Activated T-cell treated with anti-CD3 and anti-CD28 coated beads, Interleukin-2, amount 50 U/mL, for 72 hours (primary cell): ENCODE measurements around the gene ERC2. TPM values are rescaled to one million over a fixed set of nuclear protein-coding genes. Genes with fewer than 3 reads are reported as not detected.

Experiments
- ATAC-seq, 2 donors: fragments of 150-1000 bp; cut with Tn5 transposase; replicated peaks in 1 of 2; 2 replicates each; pipeline ENCODE4 v1.10.0; 2021; ENCODE audit warnings: moderate library complexity in 2 of 2, mild to moderate bottlenecking in 1 of 2
- DNase-seq, 2 donors: peaks; one replicate each; pipeline ENCODE4 v3.0.0; 2021 to 2022; ENCODE audit warnings: mixed read lengths in 1 of 2
- H3K27ac Mint-ChIP-seq: one replicate; pipeline ENCODE4 v1.8.0; 2022; ENCODE audit warnings: mild to moderate bottlenecking, moderate library complexity, mixed read lengths
- H3K27me3 Mint-ChIP-seq: one replicate; pipeline ENCODE4 v1.8.0; 2022; ENCODE audit warnings: low read depth, mixed read lengths
- H3K36me3 Mint-ChIP-seq, 2 donors: one replicate each; pipeline ENCODE4 v1.8.0; 2022; ENCODE audit warnings: mixed read lengths in 2 of 2, mild to moderate bottlenecking in 1 of 2; ENCODE audit not compliant: insufficient read depth in 2 of 2
- H3K4me1 Mint-ChIP-seq: one replicate; pipeline ENCODE4 v1.8.0; 2022; ENCODE audit warnings: low read depth, mixed read lengths
- H3K4me3 Mint-ChIP-seq, 2 donors: one replicate each; pipeline ENCODE4 v1.8.0; 2022; ENCODE audit warnings: mild to moderate bottlenecking in 2 of 2, mixed read lengths in 2 of 2, moderate library complexity in 2 of 2
- H3K9me3 Mint-ChIP-seq, 2 donors: one replicate each; pipeline ENCODE4 v1.8.0; 2022; ENCODE audit warnings: mixed read lengths in 2 of 2
- total RNA-seq, 2 donors: library from RNA; stranded (reverse); gene quantifications; one replicate each; pipeline ENCODE4 v1.2.3, GENCODE V29; 2022

Gene ERC2
- total RNA-seq, 2 donors from 2014 or later = 0.19 to 0.35 TPM

DNA sequence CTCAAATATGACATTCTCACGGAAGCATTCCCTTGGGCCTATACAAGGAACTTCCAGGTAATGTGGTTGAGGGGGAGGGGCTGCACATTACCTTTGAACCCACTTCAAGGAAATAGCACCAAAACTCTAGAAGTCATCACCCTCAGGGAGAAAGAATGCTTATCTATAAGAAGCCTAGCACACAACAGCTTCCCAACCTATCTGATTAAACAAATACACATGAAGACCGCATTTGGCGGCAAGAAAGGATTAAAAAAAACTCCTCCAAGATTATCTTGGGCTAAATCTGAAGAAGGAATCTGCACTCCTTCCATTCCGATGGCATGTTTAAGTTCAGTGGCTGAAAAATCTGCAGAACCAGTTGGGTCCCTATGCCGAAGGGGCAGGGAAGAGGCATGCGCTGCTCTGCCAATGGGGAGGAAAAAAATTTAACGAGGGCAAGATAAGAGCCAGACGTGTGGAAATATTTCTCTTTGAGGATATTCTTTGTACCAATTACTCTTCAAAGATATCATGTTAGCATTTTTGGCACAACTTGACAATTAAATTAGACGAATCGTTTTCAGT is 899.2 kb downstream of the ERC2 start:
- ATAC-seq = no peak
- Mint-ChIP-seq H3K27me3 (no peaks in the 10 kb centered on the region), H3K9me3 (peaks cover 0 to 3% of the 10 kb centered on the region in 2 donors), H3K4me3 (no peak overlapping the region), H3K4me1 (no peaks in the 10 kb centered on the region), H3K36me3 (no peaks in the 10 kb centered on the region), H3K27ac (no peak overlapping the region)
- DNase-seq = no peak

DNA sequence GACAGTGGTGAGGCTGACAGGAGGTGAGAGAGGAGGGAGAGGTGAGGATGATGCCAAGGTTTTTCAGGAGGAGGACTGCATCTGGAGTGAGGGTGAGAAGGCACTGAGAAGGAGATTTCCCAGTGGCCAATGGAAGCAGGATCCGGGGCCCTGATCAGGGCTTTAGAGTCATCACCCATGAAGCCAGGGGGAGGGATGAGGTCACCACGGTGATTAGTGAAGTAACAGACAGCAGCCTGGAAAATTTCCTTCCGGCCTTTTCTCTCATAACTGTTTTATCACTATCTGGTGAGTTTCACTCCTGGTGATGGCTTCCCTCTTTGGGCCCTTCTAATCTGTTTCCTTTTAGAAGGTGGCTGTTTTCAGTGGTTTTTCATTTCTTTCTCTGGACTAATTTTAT is 900.7 kb downstream of the ERC2 start:
- ATAC-seq (no peak), DNase-seq (no peak)
- H3K4me1 Mint-ChIP-seq = no peaks in the 10 kb centered on the region
- H3K4me3 Mint-ChIP-seq = no peak overlapping the region
- peaks cover 0 to 3% of the 10 kb centered on the region in 2 donors for H3K9me3 Mint-ChIP-seq
- no peak overlapping the region for H3K27ac Mint-ChIP-seq
- H3K36me3 Mint-ChIP-seq = no peaks in the 10 kb centered on the region
- H3K27me3 Mint-ChIP-seq = no peaks in the 10 kb centered on the region

DNA sequence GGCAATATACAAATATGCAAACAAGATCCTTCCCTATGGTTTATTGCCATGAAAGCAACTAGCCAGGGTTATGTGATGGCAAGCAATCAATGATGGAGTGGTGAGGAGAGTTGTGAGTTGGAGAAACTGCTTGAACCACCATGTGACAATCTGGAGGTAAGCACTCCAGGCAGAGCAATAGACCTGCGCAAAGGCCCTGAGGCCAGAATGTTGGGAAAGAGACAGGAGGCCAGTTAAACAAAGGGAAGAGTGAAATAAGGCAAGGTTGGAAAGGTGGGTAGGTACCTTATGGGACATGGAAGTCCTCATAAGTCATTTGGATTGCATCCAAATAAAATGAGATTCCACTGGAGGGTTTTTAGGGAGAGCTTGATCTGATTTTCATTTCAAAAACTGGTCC is 901.1 kb downstream of the ERC2 start:
- DNase-seq (no peak), ATAC-seq (no peak)
- H3K4me3 Mint-ChIP-seq = no peak overlapping the region
- no peaks in the 10 kb centered on the region for H3K27me3 Mint-ChIP-seq
- H3K9me3 Mint-ChIP-seq = peaks cover 0 to 3% of the 10 kb centered on the region in 2 donors
- H3K36me3 Mint-ChIP-seq = no peaks in the 10 kb centered on the region
- H3K27ac Mint-ChIP-seq = no peak overlapping the region
- no peaks in the 10 kb centered on the region for H3K4me1 Mint-ChIP-seq

DNA sequence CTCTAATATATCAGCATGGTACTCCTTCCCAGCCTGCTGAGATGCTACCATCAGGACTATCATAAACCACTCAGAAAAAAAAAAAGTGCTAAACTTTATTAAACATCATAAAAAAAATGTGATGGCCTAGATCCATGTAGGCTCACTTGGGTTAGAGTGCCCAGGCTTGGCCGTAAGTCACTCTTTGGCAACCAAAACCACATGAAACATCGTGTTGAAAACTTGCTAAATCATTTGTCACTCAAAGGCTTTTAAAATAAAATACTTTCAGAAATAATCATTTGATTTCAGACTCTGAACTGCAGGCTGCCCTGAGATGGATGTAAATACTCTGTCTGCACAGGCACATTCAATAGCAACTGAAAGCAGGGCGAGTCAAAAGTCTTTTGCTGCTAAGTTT is 902.7 kb downstream of the ERC2 start:
- Mint-ChIP-seq H3K27me3 (no peaks in the 10 kb centered on the region), H3K36me3 (no peaks in the 10 kb centered on the region), H3K27ac (no peak overlapping the region), H3K4me1 (no peaks in the 10 kb centered on the region), H3K4me3 (no peak overlapping the region), H3K9me3 (peaks cover 0 to 3% of the 10 kb centered on the region in 2 donors)
- ATAC-seq (no peak), DNase-seq (no peak)

DNA sequence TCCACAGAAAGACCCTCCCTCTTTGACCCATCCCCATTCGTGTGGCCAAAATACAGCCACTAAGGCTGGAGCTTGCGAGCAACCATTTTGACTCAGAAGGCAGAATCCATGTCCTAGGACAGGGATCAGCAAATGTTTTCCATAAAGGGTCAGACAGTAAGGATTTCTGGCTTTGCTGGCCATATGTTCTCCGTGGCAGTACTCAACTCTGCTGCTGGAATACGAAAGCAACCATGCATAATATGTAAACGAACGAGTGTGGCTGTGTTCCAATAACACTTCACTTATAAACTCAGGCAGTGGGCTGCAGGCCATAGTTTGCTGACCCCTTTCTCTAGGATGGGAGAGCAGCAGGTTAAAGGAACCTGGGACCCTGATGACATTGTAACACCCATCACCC is 903.5 kb downstream of the ERC2 start:
- no peaks in the 10 kb centered on the region for H3K4me1 Mint-ChIP-seq
- ATAC-seq = no peak
- H3K4me3 Mint-ChIP-seq = no peak overlapping the region

DNA sequence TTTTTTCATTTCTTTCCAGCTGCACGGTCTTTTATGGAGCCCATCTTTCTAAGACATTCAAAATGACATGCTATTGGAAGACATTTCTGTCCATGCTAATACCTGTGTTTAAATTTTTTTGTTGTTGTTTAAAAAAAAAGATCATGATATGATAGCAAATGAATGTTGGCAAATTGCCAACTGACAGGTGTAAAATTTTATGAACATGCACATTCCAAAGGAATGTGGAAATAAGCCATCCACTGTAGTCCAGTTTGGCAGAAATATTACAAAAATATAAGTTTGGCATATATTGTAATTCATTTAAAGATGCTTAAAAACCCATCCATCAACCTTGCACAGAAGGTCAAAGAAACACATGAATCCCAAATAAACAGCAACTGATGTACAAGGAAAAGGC is 905.6 kb downstream of the ERC2 start:
- H3K9me3 Mint-ChIP-seq = peaks cover 0 to 2% of the 10 kb centered on the region in 2 donors
- no peaks in the 10 kb centered on the region for H3K4me1 Mint-ChIP-seq
- ATAC-seq = no peak
- H3K4me3 Mint-ChIP-seq = no peak overlapping the region
- H3K27ac Mint-ChIP-seq = no peak overlapping the region
- no peaks in the 10 kb centered on the region for H3K36me3 Mint-ChIP-seq
- no peaks in the 10 kb centered on the region for H3K27me3 Mint-ChIP-seq
- DNase-seq = no peak

More for the DNA sequence above, 903.5 kb downstream of the ERC2 start:
- Mint-ChIP-seq H3K27ac (no peak overlapping the region), H3K36me3 (no peaks in the 10 kb centered on the region), H3K9me3 (peaks cover 0 to 3% of the 10 kb centered on the region in 2 donors), H3K27me3 (no peaks in the 10 kb centered on the region)
- no peak for DNase-seq

DNA sequence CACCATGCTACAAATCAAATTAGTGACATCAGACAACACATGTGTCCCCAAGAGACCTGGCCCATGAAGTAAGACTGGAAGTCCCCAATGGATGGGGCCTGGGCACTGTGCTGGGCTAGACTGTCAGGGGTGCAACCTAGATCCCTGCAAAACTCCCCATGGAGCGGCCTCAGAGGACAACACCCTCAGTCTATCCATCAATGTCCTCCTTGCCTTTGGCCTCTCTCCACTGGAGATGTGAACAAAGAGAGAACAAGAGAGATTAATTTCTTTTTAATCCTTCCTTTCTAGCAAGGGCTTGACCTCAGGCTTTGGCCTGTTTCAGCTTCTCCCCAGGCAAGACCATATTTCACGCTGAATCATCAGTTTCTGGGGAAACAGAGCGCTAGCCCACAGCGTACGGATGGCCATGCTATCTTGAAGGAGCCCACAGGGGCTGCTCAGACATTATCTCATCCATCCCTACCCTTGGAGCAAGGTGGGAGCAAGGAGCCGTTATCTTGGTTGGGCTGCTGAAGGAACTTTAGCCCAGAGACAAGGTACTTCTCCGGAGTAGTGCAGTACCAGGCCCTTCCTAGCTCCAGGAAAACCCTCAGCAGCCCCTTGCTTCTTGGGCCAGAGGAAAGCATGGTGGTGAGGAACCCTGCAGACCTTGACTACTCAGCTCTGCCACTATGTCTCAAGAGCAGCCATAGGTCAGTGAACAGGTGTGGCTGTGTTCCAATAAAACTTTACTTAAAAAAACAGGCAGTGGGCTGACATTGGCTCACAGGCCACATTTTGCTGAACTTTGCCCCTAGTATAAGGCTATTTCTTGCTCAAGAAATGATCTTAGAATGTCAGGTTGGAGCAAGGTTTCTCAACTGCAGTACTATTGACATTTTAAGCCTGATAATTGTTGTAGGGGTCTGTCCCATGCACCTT is 908.5 kb downstream of the ERC2 start:
- DNase-seq (no peak), ATAC-seq (no peak)
- no peaks in the 10 kb centered on the region for H3K9me3 Mint-ChIP-seq
- H3K27ac Mint-ChIP-seq = no peak overlapping the region
- no peaks in the 10 kb centered on the region for H3K36me3 Mint-ChIP-seq
- H3K4me1 Mint-ChIP-seq = no peaks in the 10 kb centered on the region
- H3K4me3 Mint-ChIP-seq = no peak overlapping the region
- H3K27me3 Mint-ChIP-seq = no peaks in the 10 kb centered on the region

DNA sequence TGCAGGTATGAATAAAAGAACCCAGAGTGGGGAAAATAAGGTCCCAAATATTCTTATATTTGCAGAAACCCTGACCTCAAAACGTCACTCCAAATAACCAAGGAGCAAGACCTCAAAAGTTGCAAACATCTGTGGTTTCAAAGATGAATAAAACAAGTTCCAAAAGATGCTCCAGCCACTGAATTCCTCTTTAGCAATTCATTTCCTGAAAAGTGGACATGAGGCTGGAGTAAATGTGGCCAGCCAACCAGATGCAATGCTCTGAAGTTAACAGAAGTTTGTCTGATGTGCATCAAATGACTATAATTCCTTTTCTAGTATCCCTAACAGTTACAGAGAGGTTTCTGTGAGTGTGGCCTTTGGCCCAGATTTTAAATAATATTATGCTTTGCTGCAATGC is 910.0 kb downstream of the ERC2 start:
- ATAC-seq (no peak), DNase-seq (no peak)
- Mint-ChIP-seq H3K9me3 (no peaks in the 10 kb centered on the region), H3K36me3 (no peaks in the 10 kb centered on the region), H3K4me3 (no peak overlapping the region), H3K27me3 (no peaks in the 10 kb centered on the region), H3K4me1 (no peaks in the 10 kb centered on the region), H3K27ac (no peak overlapping the region)

DNA sequence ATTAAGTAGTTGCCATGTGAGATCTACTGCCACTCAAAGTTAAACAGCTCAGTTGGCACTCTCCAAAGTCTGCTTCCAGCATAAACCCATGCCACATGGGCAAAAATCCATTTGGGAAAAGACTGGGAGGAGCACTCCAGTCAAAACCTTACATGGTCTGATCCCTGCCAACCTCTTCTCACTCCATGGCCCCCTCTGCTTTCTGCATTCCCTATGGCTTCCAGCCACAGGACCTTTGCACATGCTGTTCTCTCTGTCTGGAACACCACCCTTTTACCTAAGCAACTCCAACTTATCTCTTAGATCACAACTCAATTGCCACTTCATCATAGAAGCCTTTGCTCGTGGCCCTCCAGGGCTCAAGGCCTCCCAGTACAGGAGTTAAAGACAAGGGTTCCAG is 910.7 kb downstream of the ERC2 start:
- ATAC-seq = no peak
- Mint-ChIP-seq H3K4me1 (no peaks in the 10 kb centered on the region), H3K4me3 (no peak overlapping the region), H3K27me3 (no peaks in the 10 kb centered on the region), H3K9me3 (no peaks in the 10 kb centered on the region), H3K27ac (no peak overlapping the region), H3K36me3 (no peaks in the 10 kb centered on the region)
- DNase-seq = no peak

DNA sequence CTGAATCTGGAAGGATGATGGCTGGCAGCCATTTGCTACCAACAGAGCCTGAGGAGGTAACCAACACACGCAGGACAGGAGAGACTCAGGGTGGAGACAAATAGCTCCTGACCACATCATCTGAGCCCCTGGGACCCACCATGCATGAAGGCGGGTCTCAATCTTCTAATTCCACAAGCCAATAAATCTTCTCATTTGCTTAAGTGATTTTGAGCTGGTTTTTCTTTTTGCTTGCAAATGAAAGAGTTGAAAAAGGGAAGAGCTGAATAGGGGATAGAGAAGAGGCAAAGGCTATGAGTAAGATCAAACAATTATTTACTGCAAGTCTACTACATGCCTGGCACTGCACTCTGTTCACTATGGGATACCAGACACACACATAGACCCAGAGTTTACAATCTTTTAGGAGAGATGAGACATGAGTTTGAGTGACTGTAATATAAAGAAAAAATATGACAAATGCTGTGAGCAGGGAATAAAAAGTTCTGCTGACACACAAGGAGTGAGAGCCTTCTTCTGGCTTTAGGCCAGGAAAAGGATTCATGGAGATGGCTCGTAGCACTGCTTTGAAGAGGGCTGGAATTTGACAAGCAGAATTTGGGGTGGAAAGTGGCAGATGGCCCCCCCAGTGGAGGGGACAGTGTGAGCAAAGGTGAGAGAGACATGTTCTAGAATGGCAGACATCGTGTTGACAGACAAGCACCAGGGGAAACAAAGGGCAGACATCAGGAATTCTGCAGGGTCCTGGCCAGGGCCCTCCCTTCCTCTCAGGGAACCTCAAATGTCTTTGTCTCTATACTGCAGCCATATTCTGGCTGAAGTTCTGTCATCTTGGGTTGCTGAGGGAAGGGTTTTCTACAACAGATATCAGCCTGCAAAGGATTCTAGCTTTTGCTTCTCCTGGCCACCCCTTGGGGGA is 911.4 kb downstream of the ERC2 start:
- Mint-ChIP-seq H3K4me1 (no peaks in the 10 kb centered on the region), H3K9me3 (no peaks in the 10 kb centered on the region), H3K36me3 (no peaks in the 10 kb centered on the region), H3K4me3 (no peak overlapping the region), H3K27ac (no peak overlapping the region), H3K27me3 (no peaks in the 10 kb centered on the region)
- ATAC-seq (no peak), DNase-seq (no peak)

DNA sequence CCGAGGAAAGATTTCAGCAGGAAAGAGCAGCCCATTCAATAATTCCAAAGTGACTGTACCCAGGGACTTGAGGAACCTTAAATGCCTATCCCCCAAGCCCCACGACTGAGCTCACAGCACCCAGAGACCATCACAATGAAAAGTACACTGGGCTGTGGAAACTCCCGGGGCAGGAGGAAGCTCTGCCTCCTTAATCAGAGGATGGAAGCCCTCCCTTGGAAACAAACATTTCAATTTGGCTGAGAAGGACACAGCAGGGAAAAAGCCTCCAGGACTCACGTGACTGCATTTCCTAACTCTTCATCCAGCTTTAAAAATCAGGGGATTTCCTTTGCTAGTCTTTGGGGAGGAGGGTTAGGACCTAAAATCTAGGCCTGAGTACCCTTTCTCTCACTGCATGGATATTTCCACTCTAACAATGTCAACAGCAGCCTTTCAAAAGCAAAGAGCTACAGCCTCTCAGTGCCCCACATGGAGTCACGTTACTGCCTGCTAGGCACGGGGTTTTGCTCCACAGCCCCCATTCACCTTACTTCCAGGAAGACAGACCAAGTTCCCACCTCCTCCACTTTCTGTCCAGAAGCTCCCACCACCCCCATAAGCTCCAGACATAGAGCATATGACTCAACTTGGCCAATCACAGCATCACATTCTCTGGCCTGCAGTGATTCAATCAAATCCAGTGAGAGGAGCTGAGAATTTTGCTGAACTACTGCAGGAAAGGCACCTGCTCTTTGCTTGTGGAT is 912.2 kb downstream of the ERC2 start:
- no peak for ATAC-seq
- H3K36me3 Mint-ChIP-seq = no peaks in the 10 kb centered on the region
- no peak for DNase-seq
- no peak overlapping the region for H3K4me3 Mint-ChIP-seq
- no peaks in the 10 kb centered on the region for H3K4me1 Mint-ChIP-seq
- H3K27ac Mint-ChIP-seq = no peak overlapping the region
- no peaks in the 10 kb centered on the region for H3K27me3 Mint-ChIP-seq
- H3K9me3 Mint-ChIP-seq = no peaks in the 10 kb centered on the region

DNA sequence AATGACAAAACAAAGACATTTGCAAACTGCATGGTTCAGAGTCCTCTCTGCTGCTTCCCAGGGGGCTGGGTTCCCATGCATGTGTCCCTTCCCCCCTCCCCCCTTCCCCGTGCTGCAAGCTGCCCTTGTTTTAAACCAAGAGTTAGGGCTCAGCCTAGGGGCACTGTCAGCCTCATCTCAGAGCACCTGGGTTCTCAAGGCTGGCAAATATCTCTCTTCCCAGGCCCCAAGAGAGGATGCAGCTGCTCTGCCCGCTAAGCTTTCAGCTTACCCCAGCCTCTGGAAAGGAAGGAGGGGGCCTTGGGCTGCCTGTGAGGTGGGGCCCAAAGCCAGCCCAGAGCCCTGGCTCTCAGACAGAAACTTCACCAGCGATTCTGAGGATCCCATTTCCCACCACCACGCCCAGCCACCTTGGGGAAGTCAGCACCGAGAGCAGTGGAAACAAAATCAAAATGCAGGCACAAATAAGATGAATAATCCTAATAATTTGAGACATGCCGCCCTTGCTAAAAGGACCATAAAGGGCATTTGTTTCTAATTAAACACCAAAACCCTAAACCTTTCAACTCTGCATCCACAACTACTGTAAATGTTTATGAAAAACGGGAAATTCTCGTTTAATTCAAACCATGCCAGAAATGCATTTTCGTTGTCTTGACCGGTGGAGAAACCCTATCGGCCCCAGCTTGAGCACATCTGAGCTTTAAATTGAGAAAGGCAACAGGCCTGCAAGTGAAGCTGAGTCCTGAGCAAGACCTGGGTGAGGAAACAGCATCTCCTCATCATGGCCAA is 913.4 kb downstream of the ERC2 start:
- Mint-ChIP-seq H3K4me3 (no peak overlapping the region), H3K27ac (no peak overlapping the region), H3K4me1 (no peaks in the 10 kb centered on the region), H3K9me3 (peaks cover 0 to 2% of the 10 kb centered on the region in 2 donors), H3K27me3 (no peaks in the 10 kb centered on the region), H3K36me3 (no peaks in the 10 kb centered on the region)
- ATAC-seq = no peak
- no peak for DNase-seq
